Pons (tissue), 1 donor: Measurements from ENCODE around the gene OSBPL8.

Experiments
- DNase-seq: peaks from one replicate; pipeline ENCODE4 v3.0.0-alpha.2; 2016; ENCODE audit warnings: low spot score

Gene OSBPL8

GRCh38 chr12:76462668-76463224 lies 96.8 kb downstream of the OSBPL8 start:
- no peak for DNase-seq

GRCh38 chr12:76460807-76461206 lies 98.8 kb downstream of the OSBPL8 start:
- no peak for DNase-seq

- no peak for DNase-seq
Observed at GRCh38 chr12:76457818-76458217, 101.8 kb downstream of the OSBPL8 start.

GRCh38 chr12:76457010-76457409 lies 102.6 kb downstream of the OSBPL8 start:
- no peak for DNase-seq

GRCh38 chr12:76455582-76456345 lies 103.8 kb downstream of the OSBPL8 start:
- peak; percentile 63 for DNase-seq

GRCh38 chr12:76451528-76451927 lies 108.0 kb downstream of the OSBPL8 start:
- DNase-seq = no peak

- DNase-seq = no peak
Observed at GRCh38 chr12:76450690-76451089, 108.9 kb downstream of the OSBPL8 start.

GRCh38 chr12:76449993-76450392 lies 109.6 kb downstream of the OSBPL8 start:
- DNase-seq = no peak

- no peak for DNase-seq
Observed at GRCh38 chr12:76449583-76449982, 110.0 kb downstream of the OSBPL8 start.

- DNase-seq = no peak
Observed at GRCh38 chr12:76449016-76449415, 110.6 kb downstream of the OSBPL8 start.

GRCh38 chr12:76446090-76446489 lies 113.5 kb downstream of the OSBPL8 start:
- no peak for DNase-seq

GRCh38 chr12:76445462-76445861 lies 114.1 kb downstream of the OSBPL8 start:
- no peak for DNase-seq

GRCh38 chr12:76444408-76444984 lies 115.1 kb downstream of the OSBPL8 start:
- DNase-seq = no peak

GRCh38 chr12:76441016-76441415 lies 118.6 kb downstream of the OSBPL8 start:
- no peak for DNase-seq

- DNase-seq = no peak
Observed at GRCh38 chr12:76432733-76433132, 126.8 kb downstream of the OSBPL8 start.

GRCh38 chr12:76428117-76428516 lies 131.5 kb downstream of the OSBPL8 start:
- DNase-seq = no peak

- no peak for DNase-seq
Observed at GRCh38 chr12:76426160-76426559, 133.4 kb downstream of the OSBPL8 start.

- no peak for DNase-seq
Observed at GRCh38 chr12:76424941-76425340, 134.6 kb downstream of the OSBPL8 start.

- peak; percentile 24 for DNase-seq
Observed at GRCh38 chr12:76422543-76423438, 136.8 kb downstream of the OSBPL8 start.

- DNase-seq = no peak
Observed at GRCh38 chr12:76422154-76422542, 137.4 kb downstream of the OSBPL8 start.

- no peak for DNase-seq
Observed at GRCh38 chr12:76421046-76421445, 138.5 kb downstream of the OSBPL8 start.

- no peak for DNase-seq
Observed at GRCh38 chr12:76420222-76420621, 139.3 kb downstream of the OSBPL8 start.
